D721Med (cell line): Measurements from ENCODE around the gene CRYZL1.
"Not testable (repeated sequence)": the region's sequence is repeated elsewhere in the genome, so short reads cannot be mapped to it uniquely, and the experiment has no call there.

ENCODE experiments used
- DNase-seq: peaks from one replicate; pipeline ENCODE4 v3.0.0; 2011; ENCODE audit warnings: low spot score; ENCODE audit not compliant: insufficient read length
- FAIRE-seq: peaks from 2 replicates; lab custom pipeline; 2011; peaks lifted over from hg19 to GRCh38; lab: Jason Lieb, UNC
- TF ChIP-seq, protein P1 (sequence below): IDR thresholded peaks from 2 replicates; pipeline ENCODE4 v1.5.1; 2012; ENCODE audit warnings: mild to moderate bottlenecking, control low read depth; ENCODE audit not compliant: insufficient read depth; ENCODE audit errors: missing control alignments

Gene CRYZL1

DNA sequence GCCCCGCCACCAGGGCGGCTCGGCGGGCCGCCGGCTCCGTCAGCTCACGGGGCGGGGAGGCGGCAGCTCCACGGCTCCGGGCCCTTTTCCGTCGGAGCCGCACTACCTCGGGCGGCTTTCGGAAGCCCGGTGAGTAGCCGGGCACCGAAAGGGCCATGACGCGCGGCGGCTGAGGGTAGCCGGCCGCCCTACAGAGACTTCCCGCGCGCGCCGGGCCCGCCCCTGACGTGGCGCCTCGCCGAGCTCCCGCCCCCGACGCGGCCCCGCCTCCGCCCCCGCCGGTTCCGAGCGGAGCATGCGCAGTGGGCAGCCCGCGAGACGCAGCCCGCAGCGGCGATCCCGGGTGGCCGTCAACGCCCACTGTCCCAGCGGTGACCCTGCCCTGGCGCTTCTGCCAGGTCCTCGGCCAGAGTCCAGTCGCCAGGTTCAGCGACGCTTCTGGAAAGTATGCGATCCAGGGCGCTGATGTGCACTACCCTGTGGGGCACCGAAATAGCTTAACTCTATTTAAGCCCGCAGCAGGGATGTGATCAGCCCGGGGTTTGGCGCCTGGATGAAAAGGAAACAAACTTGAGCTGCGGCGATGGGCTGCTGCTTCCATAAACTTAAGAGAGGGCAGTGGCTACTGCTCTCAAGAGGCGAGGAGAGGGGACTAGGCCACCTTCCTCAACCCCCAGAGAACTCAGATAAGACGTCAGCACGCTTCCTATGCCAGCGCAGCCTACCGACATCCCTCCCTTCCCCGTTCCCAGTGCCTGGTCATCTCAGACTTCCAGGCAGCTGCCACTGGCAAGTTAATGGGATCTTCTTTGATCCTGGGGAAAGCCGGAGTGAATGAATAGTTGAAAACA is 52.8 kb downstream of the CRYZL1 start, which contains the start of gene DONSON:
TSS of gene DONSON (minus strand) at position 200 of the 851 bp plus-strand sequence. CDS start at position 157, 43 bp downstream.
- FAIRE-seq (no peak), DNase-seq (peak; percentile 75)
- TF ChIP-seq, protein P1, sequence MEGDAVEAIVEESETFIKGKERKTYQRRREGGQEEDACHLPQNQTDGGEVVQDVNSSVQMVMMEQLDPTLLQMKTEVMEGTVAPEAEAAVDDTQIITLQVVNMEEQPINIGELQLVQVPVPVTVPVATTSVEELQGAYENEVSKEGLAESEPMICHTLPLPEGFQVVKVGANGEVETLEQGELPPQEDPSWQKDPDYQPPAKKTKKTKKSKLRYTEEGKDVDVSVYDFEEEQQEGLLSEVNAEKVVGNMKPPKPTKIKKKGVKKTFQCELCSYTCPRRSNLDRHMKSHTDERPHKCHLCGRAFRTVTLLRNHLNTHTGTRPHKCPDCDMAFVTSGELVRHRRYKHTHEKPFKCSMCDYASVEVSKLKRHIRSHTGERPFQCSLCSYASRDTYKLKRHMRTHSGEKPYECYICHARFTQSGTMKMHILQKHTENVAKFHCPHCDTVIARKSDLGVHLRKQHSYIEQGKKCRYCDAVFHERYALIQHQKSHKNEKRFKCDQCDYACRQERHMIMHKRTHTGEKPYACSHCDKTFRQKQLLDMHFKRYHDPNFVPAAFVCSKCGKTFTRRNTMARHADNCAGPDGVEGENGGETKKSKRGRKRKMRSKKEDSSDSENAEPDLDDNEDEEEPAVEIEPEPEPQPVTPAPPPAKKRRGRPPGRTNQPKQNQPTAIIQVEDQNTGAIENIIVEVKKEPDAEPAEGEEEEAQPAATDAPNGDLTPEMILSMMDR, result no peak

DNA sequence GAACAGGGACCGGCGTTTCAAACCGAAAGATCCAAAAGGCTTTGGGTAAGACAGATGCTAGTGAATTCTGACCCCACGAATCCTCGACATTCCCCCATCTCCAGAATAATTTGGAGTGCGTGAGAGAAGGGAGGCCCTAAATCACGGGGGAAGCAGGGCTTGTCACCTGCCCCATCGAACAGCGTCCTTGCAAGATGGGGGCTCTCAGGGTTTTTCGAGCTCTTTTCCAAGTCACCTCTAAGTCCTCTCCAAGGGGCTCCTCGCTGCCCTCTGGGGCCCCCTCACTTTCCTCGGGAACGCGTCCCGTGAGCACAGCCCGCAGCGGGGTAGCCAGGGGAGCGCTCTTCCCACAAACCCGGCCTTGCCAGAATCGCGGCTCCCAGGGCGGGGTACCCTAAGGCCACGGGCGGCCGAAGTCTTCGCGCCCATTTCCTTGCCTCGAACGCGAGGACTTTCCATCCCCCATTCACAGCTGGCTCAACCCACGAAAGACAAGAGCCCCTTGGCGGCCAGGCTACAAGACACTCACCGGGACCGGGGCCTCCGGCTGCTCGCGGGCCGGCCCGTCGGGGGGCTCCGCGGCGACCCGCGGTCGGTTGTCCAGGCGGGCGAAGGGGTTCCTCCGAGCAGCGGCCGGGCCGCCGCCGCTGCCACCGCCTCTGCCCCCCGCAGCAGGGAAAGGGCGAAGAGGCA is 53.6 kb downstream of the CRYZL1 start:
- TF ChIP-seq, protein P1, result no peak
- FAIRE-seq, result no peak
- no peak for DNase-seq

DNA sequence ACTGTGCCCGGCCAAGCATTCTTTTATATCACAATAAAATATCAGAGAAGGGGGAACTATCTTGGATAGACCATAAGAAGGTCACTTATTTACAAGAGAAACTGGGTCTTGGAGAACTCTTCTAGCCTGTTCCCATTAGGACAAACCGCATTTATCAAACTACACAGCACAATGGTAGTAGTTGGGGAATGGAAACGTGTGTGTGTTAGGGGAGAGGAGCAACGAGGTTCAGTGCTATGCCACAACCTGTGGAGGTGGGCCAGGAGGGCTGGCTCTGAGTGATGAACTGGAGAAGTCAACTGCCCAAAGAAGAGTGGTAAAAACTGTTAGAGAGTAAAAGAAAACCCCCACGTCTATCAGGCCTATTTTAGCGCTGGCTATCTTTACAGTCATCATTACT is 54.6 kb downstream of the CRYZL1 start:
- DNase-seq (no peak), FAIRE-seq (no peak)
- TF ChIP-seq, protein P1, result no peak

DNA sequence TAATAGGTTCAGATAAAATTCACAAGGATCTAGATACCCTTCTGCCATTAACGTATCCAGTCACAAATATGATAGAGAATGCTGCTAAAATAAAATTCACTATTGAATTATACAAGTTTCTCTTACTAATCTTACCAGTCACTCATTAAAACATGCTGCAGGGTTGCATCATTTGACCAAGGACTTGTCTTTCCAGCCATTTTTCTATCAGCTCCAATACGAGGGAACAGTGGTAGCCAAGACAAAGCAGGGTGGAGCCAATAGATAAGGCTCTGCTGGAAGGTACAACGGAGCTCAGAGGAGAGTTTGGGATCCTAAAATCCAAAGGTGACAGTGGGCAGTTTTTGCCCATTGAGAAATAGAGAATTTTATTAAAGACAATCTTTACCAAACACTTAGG is 57.1 kb downstream of the CRYZL1 start:
- no peak for DNase-seq
- no peak for FAIRE-seq
- TF ChIP-seq, protein P1, result no peak

DNA sequence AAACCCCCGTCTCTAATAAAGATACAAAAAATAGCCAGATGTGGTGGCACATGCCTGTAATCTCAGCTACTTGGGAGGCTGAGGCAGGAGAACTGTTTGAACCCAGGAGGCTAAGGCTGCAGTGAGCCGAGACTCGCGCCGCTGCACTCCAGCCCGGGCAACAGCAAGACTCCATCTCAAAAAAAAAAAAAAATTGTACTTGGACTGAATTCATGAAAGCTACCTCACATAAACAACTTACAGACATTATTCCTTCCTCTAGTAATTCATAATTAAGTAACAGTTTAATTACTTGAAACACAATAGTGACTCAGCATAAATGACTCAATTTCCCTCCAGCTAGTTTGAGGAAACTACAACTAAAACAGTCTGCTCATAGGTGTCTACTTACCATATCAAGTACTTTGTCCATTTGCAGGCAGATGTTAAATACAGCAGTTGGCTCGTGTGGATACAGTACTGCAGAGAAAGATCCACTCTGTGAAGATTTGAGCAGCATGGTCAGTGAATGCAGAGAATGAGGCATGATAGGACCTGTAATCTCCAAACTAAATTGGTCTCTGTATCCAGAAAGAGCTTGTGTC is 62.5 kb downstream of the CRYZL1 start:
- DNase-seq, result no peak
- TF ChIP-seq, protein P1, result no peak
- peak; percentile 35 for FAIRE-seq

DNA sequence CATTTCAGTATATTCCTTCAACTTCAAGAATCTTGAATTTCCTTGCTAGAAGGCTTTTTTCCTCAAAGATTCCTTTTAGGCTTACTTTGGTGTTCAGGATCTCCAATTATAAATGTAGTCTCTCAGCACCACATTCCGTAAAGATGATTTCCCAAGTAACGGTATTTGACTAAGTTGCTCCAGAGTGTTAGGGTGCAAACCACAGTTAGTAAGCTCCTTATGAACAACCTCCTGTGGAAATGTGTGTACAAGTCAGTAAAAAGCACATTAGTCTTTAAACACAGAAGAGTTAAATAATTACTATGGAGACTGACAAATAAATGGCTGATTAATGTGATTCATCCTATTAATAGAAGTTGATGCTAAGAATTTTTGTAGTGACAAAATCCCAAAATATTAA is 63.3 kb downstream of the CRYZL1 start:
- peak; percentile 25 for FAIRE-seq
- no peak for DNase-seq

DNA sequence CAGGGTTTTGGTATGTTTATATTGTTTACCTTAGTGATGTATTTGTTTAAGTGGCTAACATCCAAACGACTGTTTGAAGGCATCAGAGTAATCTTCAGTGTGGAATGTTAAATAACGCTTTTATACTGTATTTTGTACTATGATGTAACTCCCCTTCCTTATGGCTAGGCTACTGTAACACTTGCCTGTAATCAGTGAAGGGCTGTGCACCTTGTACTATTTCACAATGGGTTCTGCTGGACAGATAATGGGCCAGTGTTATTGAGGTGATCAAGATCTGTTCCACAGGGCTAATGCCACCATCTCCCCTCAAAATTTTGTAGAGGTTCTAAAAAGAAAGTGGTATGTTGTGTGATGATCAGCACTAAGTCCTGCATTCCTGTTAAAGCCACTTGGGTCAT is 64.8 kb downstream of the CRYZL1 start:
- FAIRE-seq, result not testable (repeated sequence)

More for the DNA sequence above, 63.3 kb downstream of the CRYZL1 start:
- TF ChIP-seq, protein P1, result no peak

More for the DNA sequence above, 64.8 kb downstream of the CRYZL1 start:
- not testable (repeated sequence) for DNase-seq
